Measurements from ENCODE around the gene PAK4. TPM values are rescaled to one million over a fixed set of nuclear protein-coding genes. Genes with fewer than 3 reads are reported as not detected.

Gene PAK4
- polyA plus RNA-seq, 1 donor (not counting 4 experiments of a cell fraction or from before 2014, with no cell fraction given): 11.2 TPM

DNA sequence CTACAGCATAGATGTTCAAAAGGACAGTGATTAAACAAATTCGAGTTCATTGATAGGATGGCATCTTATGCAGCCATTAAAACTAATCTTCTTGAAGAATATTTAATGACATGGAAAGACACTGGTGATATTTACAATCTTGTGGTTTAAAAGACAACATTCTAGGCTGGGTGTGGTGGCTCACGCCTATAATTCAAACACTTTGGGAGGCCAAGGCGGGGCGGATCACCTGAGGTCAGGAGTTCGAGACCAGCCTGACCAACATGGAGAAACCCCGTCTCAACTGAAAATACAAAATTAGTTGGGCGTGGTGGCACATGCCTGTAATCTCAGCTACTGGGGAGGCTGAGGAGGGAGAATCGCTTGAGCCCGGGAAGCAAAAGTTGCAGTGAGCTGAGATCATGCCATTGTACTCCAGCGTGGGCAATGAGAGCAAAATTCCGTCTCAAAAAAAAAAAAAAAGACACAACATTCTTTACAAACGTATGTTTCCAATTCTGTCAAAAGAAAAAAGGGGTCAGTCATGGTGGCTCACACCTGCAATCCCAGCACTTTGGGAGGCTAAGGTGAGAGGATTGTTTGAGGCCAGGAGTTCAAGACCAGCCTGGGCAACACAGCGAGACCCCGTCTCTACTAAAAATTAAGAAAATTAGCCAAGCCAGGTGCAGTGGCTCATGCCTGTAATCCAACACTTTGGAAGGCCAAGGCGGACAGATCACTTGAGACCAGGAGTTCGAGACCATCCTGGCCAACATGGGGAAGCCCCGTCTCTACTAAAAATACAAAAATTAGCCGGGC lies 2.5 kb upstream of the PAK4 start:
- no peaks in the 10 kb centered on the region for H3K36me3 ChIP-seq (ENCODE audit: control insufficient read depth in 2 of 2, extremely low read depth in 1 of 2, insufficient read depth in 2 of 2, low read length in 2 of 2)
- DNase-seq (ENCODE audit: low read depth, low spot score): no peak
- peaks cover 25% of the 10 kb centered on the region for H3K79me2 ChIP-seq (ENCODE audit: control insufficient read depth, insufficient read depth, low read length)
- no peak overlapping the region for H2AFZ ChIP-seq (ENCODE audit: control insufficient read depth, low read length)
- TF ChIP-seq CTCF (optimal IDR thresholded peaks at IDR 0.05 in 1 of 3, IDR thresholded peaks at IDR 0.05 in 1 of 3, conservative IDR thresholded peaks at IDR 0.05 in 1 of 3; ENCODE audit: extremely low read depth in 1 of 3, insufficient read depth in 2 of 3, low read length in 3 of 3) (no peak), EZH2 (IDR thresholded peaks at IDR 0.05; ENCODE audit: low read length) (no peak)
- dilution Hi-C loops (cut with MboI; ENCODE audit: extremely low pct_ligation_motif_present, low sequenced_read_pairs): no loop called here
- no peak overlapping the region for H3K27ac ChIP-seq (ENCODE audit: control insufficient read depth, insufficient read depth, low read length)
- peaks cover 11% of the 10 kb centered on the region for H3K4me1 ChIP-seq (ENCODE audit: control insufficient read depth, extremely low read depth, insufficient read depth, low read length)
- H3K9ac ChIP-seq (ENCODE audit: control insufficient read depth, extremely low read depth, insufficient read depth, low read length): no peak overlapping the region
- H4K20me1 ChIP-seq (ENCODE audit: control insufficient read depth, extremely low read depth, insufficient read depth, low read length): no peaks in the 10 kb centered on the region
- no peak overlapping the region for H3K4me3 ChIP-seq (ENCODE audit: control insufficient read depth in 2 of 3, extremely low read depth in 1 of 3, insufficient read depth in 2 of 3, low read depth in 1 of 3, low read length in 3 of 3)
- H3K9me1 ChIP-seq (ENCODE audit: control insufficient read depth, extremely low read depth, insufficient read depth, low read length): no peaks in the 10 kb centered on the region
- H3K4me2 ChIP-seq (ENCODE audit: control insufficient read depth, extremely low read depth, insufficient read depth, low read depth, low read length): no peak overlapping the region
- no peak for FAIRE-seq
- no peaks in the 10 kb centered on the region for H3K9me3 ChIP-seq (ENCODE audit: control insufficient read depth, low read depth, low read length)
- H3K27me3 ChIP-seq (ENCODE audit: control insufficient read depth, extremely low read depth, insufficient read depth, low read length): no peaks in the 10 kb centered on the region

DNA sequence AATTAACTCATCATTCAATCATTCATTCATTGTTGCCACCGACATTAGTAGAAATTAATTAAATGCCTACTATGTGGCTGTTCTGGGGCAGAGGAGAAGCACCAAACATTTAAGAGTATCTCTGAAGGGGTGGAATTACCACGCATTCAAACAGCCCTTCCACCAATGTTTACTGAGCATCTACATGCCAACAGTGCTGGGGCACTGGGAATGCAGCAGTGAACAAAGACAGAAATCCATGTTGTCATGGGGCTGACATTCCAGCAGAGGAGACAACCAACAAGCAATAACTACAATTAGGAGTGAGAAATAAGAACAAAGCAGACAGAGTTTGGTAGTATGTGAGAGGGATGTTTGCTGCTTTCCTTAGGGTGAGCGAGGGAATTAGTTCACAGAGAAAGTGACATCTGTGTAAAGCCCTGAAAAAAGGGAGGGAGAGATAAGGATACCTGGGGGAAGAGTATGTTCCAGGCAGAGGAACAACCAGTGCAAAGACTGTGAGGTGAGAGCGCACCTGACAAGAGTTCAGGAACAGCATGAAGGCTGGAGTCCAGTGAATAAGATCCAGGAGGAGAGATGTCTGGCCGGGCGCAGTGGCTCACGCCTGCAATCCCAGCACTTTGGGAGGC lies 1.3 kb upstream of the PAK4 start:
- Histone ChIP-seq H3K36me3 (ENCODE audit: control insufficient read depth in 2 of 2, extremely low read depth in 1 of 2, insufficient read depth in 2 of 2, low read length in 2 of 2) (no peaks in the 10 kb centered on the region), H3K9me1 (ENCODE audit: control insufficient read depth, extremely low read depth, insufficient read depth, low read length) (no peaks in the 10 kb centered on the region), H3K9me3 (ENCODE audit: control insufficient read depth, low read depth, low read length) (no peaks in the 10 kb centered on the region), H2AFZ (ENCODE audit: control insufficient read depth, low read length) (no peak overlapping the region), H3K9ac (ENCODE audit: control insufficient read depth, extremely low read depth, insufficient read depth, low read length) (no peak overlapping the region), H4K20me1 (ENCODE audit: control insufficient read depth, extremely low read depth, insufficient read depth, low read length) (no peaks in the 10 kb centered on the region), H3K4me1 (ENCODE audit: control insufficient read depth, extremely low read depth, insufficient read depth, low read length) (peaks cover 14% of the 10 kb centered on the region), H3K27ac (ENCODE audit: control insufficient read depth, insufficient read depth, low read length) (no peak overlapping the region), H3K4me3 (ENCODE audit: control insufficient read depth in 2 of 3, extremely low read depth in 1 of 3, insufficient read depth in 2 of 3, low read depth in 1 of 3, low read length in 3 of 3) (no peak overlapping the region), H3K4me2 (ENCODE audit: control insufficient read depth, extremely low read depth, insufficient read depth, low read depth, low read length) (no peak overlapping the region), H3K79me2 (ENCODE audit: control insufficient read depth, insufficient read depth, low read length) (peaks cover 36% of the 10 kb centered on the region), H3K27me3 (ENCODE audit: control insufficient read depth, extremely low read depth, insufficient read depth, low read length) (no peaks in the 10 kb centered on the region)
- dilution Hi-C loops (cut with MboI; ENCODE audit: extremely low pct_ligation_motif_present, low sequenced_read_pairs): no loop called here
- TF ChIP-seq CTCF (optimal IDR thresholded peaks at IDR 0.05 in 1 of 3, IDR thresholded peaks at IDR 0.05 in 1 of 3, conservative IDR thresholded peaks at IDR 0.05 in 1 of 3; ENCODE audit: extremely low read depth in 1 of 3, insufficient read depth in 2 of 3, low read length in 3 of 3) (no peak), EZH2 (IDR thresholded peaks at IDR 0.05; ENCODE audit: low read length) (no peak)
- no peak for DNase-seq (ENCODE audit: low read depth, low spot score)
- FAIRE-seq: no peak
